ENCODE measurements around the gene ZNF625. TPM values are rescaled to one million over a fixed set of nuclear protein-coding genes. Genes with fewer than 3 reads are reported as not detected.

ZNF625 gene
- total RNA-seq, 1 donor from 2014 or later = 8.1 TPM

- H3K9me3 Mint-ChIP-seq = no peaks in the 10 kb centered on the region
- ATAC-seq (ENCODE audit: low read depth) = no peak
- peaks cover 33% of the 10 kb centered on the region for H3K4me1 Mint-ChIP-seq
- H3K36me3 Mint-ChIP-seq (ENCODE audit: low read depth) = peaks cover 27% of the 10 kb centered on the region
- CTCF ChIA-PET = interaction anchor here (0.7 to 3.3 kb wide), 7 partner anchors 12 to 255 kb away, joined by 3 to 34 read pairs (median 14); no protein-coding TSS in a partner anchor
- H3K27me3 Mint-ChIP-seq = no peaks in the 10 kb centered on the region
- POLR2A ChIA-PET = interaction anchor here (1.8 to 2.6 kb wide), 5 partner anchors 24 to 341 kb away, joined by 7 to 31 read pairs (median 11); partner anchors contain the start of genes ZNF136, ZNF491, ZNF563 and ZNF700
- no peak overlapping the region for H3K27ac Mint-ChIP-seq
- H3K4me3 Mint-ChIP-seq = peak overlapping the region; percentile 97
- no peak for DNase-seq
- intact Hi-C loops (cut with micrococcal nuclease) = no loop called here
- no peak for TF ChIP-seq CTCF (IDR thresholded peaks at IDR 0.05)
Measured at GRCh38 chr19:12139269-12139668, 17.3 kb downstream of the ZNF625 start.

GRCh38 chr19:12137221-12137940 is 19.2 kb downstream of the ZNF625 start:
- TF ChIP-seq CTCF (IDR thresholded peaks at IDR 0.05) = no peak
- ChIA-PET POLR2A (interaction anchor here (0.6 to 1.8 kb wide), 4 partner anchors 196 to 763 kb away, joined by 3 to 12 read pairs (median 6); partner anchors contain the start of genes SWSAP1 and ZNF700), CTCF (interaction anchor here (1.0 to 3.2 kb wide), 6 partner anchors 77 to 340 kb away, joined by 3 to 16 read pairs (median 8); partner anchors contain the start of genes ZNF700 and ZNF763)
- DNase-seq (no peak), ATAC-seq (ENCODE audit: low read depth) (no peak)
- H3K36me3 Mint-ChIP-seq (ENCODE audit: low read depth) = peaks cover 44% of the 10 kb centered on the region
- peaks cover 5% of the 10 kb centered on the region for H3K9me3 Mint-ChIP-seq
- peaks cover 33% of the 10 kb centered on the region for H3K4me1 Mint-ChIP-seq
- H3K27ac Mint-ChIP-seq = no peak overlapping the region
- intact Hi-C loops (cut with micrococcal nuclease) = loop anchor here (1.0 kb wide), 1 partner anchor 47 kb away; no protein-coding TSS in a partner anchor
- peak overlapping the region; percentile 64 for H3K4me3 Mint-ChIP-seq
- H3K27me3 Mint-ChIP-seq = no peaks in the 10 kb centered on the region

GRCh38 chr19:12133069-12133468 is 23.5 kb downstream of the ZNF625 start:
- no peak for TF ChIP-seq CTCF (IDR thresholded peaks at IDR 0.05)
- ATAC-seq (ENCODE audit: low read depth) (no peak), DNase-seq (no peak)
- no peak overlapping the region for H3K4me3 Mint-ChIP-seq
- CTCF ChIA-PET = interaction anchor here (2.0 kb wide), 1 partner anchor 74 kb away, joined by 6 read pairs; no protein-coding TSS in a partner anchor
- peaks cover 7% of the 10 kb centered on the region for H3K4me1 Mint-ChIP-seq
- intact Hi-C loops (cut with micrococcal nuclease) = no loop called here
- no peaks in the 10 kb centered on the region for H3K27me3 Mint-ChIP-seq
- H3K27ac Mint-ChIP-seq = no peak overlapping the region
- H3K9me3 Mint-ChIP-seq = peaks cover 16% of the 10 kb centered on the region
- H3K36me3 Mint-ChIP-seq (ENCODE audit: low read depth) = peaks cover 57% of the 10 kb centered on the region
- POLR2A ChIA-PET = no interaction called here

GRCh38 chr19:12126707-12127106 is 29.8 kb downstream of the ZNF625 start:
- intact Hi-C loops (cut with micrococcal nuclease) = loop anchor here (1.0 kb wide), 1 partner anchor 221 kb away; no protein-coding TSS in a partner anchor
- ATAC-seq (ENCODE audit: low read depth) (no peak), DNase-seq (no peak)
- ChIA-PET POLR2A (no interaction called here), CTCF (interaction anchor here (1.0 to 1.5 kb wide), 5 partner anchors 14 to 278 kb away, joined by 3 to 6 read pairs (median 4); partner anchors contain the start of genes ZNF20, ZNF439 and ZNF844)
- no peak overlapping the region for H3K27ac Mint-ChIP-seq
- H3K27me3 Mint-ChIP-seq = no peaks in the 10 kb centered on the region
- no peaks in the 10 kb centered on the region for H3K4me1 Mint-ChIP-seq
- peaks cover 9% of the 10 kb centered on the region for H3K36me3 Mint-ChIP-seq (ENCODE audit: low read depth)
- no peak overlapping the region for H3K4me3 Mint-ChIP-seq
- H3K9me3 Mint-ChIP-seq = peaks cover 4% of the 10 kb centered on the region
- no peak for TF ChIP-seq CTCF (IDR thresholded peaks at IDR 0.05)
